Measurements from ENCODE around the gene GPX6.
"Not testable (repeated sequence)": the region's sequence is repeated elsewhere in the genome, so short reads cannot be mapped to it uniquely, and the experiment has no call there.

GPX6 gene

DNA sequence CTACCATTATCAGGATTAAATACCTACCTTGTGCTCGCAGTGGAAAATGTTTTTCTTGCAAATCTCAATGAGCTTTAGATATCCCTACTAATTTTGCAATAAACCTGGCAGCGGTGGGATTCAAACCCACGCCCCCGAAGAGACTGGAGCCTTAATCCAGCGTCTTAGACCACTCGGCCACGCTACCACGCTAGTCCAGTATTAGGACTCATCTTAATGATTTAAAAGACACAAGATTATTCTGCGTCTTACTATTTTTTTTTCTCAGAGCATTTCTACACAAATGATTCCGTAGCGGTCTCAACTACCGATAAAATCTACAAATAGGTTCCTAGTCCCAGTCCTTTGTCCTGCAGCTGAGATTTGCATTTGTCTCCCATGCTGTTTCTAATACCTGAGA is 37.1 kb downstream of the GPX6 start:
- no peak for DNase-seq

GRCh38 chr6:28474441-28475219 is 41.0 kb downstream of the GPX6 start:
- peak; percentile 82 for DNase-seq

GRCh38 chr6:28469153-28469745 is 46.3 kb downstream of the GPX6 start:
- DNase-seq: not testable (repeated sequence)

GRCh38 chr6:28468056-28468455 is 47.5 kb downstream of the GPX6 start:
- no peak for DNase-seq

- DNase-seq: no peak
Observed at GRCh38 chr6:28462401-28462800, 53.2 kb downstream of the GPX6 start.

DNA sequence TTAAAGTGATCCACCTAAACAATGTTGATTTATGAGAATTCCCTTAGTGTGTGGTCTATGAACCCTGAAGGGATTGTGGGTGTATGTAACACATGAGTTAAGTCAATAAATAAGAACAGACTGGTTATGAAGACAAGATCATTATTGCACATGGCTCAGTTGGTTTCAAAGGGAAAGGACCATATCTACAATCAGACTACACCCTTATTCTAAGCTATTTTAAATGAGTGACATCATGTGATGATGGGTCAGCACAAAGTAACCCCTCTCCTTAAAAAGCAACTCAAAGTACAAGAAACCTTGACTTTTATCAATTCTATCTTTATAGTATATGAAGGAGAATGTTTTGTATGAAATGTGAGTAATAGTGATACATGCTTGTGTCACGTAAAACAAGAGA is 57.0 kb downstream of the GPX6 start:
- DNase-seq: no peak

Data from eye (tissue), 1 donor.